ENCODE measurements around the gene KRTAP5-3.

The KRTAP5-3 gene

DNA sequence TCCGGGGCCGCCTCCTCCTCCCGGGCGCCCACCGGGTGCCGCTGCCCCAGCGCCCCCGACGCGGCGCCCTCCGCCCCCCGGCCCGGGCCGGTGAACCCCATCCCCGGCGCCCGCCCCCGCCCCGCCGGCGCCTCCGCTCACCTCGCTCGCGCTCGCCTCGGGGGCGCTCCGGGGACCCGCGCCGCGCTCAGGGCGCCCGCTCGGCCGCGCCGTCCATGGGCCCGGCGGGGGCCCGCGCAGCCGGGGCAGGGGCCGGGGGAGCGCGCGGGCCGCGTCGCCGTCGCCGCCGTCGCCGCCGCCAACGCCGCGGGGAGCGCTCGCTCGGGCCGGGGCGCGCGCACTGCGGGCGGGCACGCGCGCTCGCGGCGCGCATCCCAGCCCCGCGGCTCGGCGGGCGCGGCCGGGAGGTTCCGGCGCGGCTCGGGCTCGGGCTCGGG, 36.5 kb downstream of the KRTAP5-3 start:
- DNase-seq (ENCODE audit: low read depth): no peak
- in situ Hi-C loops (cut with HindIII; ENCODE audit: low sequenced_read_pairs): no loop called here

GRCh38 chr11:1570896-1571759, 37.1 kb downstream of the KRTAP5-3 start:
- H3K4me3 ChIP-seq (ENCODE audit: low read depth, low read length): peak overlapping the region; percentile 43
- DNase-seq (ENCODE audit: low read depth): no peak
- TF ChIP-seq, protein P1, sequence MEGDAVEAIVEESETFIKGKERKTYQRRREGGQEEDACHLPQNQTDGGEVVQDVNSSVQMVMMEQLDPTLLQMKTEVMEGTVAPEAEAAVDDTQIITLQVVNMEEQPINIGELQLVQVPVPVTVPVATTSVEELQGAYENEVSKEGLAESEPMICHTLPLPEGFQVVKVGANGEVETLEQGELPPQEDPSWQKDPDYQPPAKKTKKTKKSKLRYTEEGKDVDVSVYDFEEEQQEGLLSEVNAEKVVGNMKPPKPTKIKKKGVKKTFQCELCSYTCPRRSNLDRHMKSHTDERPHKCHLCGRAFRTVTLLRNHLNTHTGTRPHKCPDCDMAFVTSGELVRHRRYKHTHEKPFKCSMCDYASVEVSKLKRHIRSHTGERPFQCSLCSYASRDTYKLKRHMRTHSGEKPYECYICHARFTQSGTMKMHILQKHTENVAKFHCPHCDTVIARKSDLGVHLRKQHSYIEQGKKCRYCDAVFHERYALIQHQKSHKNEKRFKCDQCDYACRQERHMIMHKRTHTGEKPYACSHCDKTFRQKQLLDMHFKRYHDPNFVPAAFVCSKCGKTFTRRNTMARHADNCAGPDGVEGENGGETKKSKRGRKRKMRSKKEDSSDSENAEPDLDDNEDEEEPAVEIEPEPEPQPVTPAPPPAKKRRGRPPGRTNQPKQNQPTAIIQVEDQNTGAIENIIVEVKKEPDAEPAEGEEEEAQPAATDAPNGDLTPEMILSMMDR (IDR thresholded peaks at IDR 0.05; ENCODE audit: low read depth, low read length, missing control alignments): no peak
- in situ Hi-C loops (cut with HindIII; ENCODE audit: low sequenced_read_pairs): no loop called here

More for the DNA sequence above, 36.5 kb downstream of the KRTAP5-3 start:
- H3K4me3 ChIP-seq (ENCODE audit: low read depth, low read length): peak overlapping the region; percentile 43
- TF ChIP-seq, protein P1 (IDR thresholded peaks at IDR 0.05; ENCODE audit: low read depth, low read length, missing control alignments): no peak

- in situ Hi-C loops (cut with HindIII; ENCODE audit: low sequenced_read_pairs): no loop called here
- DNase-seq (ENCODE audit: low read depth): no peak
- TF ChIP-seq, protein P1 (IDR thresholded peaks at IDR 0.05; ENCODE audit: low read depth, low read length, missing control alignments): no peak
- peak overlapping the region; percentile 43 for H3K4me3 ChIP-seq (ENCODE audit: low read depth, low read length)
These were observed 37.8 kb downstream of the KRTAP5-3 start for GRCh38 chr11:1570531-1570895.

DNA sequence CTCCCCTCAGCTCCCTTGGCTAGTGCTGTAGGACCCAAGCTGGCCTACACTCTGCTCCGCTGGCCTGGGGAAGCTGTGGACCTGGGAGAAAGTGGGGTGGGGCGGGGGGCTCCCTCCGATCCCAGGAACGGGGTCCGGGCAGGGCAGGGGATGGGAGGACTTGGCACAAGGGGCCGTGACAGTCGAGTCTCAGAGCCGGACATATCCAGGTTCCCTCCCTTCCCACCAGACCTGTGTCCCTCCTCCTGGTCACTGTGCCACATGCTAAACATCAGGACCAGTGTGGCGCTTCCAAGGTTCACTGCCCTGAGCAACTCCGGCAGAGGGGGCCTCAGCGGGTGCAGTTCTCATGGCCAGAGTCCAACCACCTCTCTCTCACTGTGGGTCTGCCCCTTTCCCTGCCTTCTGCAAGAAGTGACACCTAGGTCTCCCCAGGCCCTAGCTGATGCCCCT, 38.2 kb downstream of the KRTAP5-3 start:
- TF ChIP-seq, protein P1 (IDR thresholded peaks at IDR 0.05; ENCODE audit: low read depth, low read length, missing control alignments): no peak
- in situ Hi-C loops (cut with HindIII; ENCODE audit: low sequenced_read_pairs): no loop called here
- H3K4me3 ChIP-seq (ENCODE audit: low read depth, low read length): no peak overlapping the region
- DNase-seq (ENCODE audit: low read depth): no peak

- H3K4me3 ChIP-seq (ENCODE audit: low read depth, low read length): no peak overlapping the region
- TF ChIP-seq, protein P1 (IDR thresholded peaks at IDR 0.05; ENCODE audit: low read depth, low read length, missing control alignments): no peak
- DNase-seq (ENCODE audit: low read depth): no peak
- in situ Hi-C loops (cut with HindIII; ENCODE audit: low sequenced_read_pairs): no loop called here
These were observed 38.9 kb downstream of the KRTAP5-3 start for GRCh38 chr11:1569251-1569780.

DNA sequence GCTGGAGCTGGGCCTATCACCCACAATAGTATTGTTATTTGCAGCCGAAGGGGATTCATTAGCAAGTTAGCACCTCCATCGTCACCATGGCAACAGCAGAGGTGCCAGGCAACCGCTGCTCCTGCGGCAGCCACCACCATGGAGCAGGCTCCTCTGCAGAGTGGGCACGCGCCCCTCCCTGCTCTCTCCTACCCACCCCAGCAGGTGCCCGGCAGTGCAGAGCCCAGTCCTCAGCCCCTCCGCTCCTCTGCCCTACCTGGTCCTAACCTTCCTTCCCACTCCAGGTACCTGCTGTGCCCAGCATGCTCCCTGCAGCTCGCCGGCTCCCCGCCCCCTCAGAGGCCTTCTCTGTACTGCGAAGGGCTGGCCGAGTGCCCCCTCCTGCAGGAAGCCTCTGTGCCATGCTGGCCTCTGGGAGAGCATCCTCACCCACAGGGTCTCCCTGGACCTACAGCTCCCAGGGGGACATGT, 39.8 kb downstream of the KRTAP5-3 start:
- in situ Hi-C loops (cut with HindIII; ENCODE audit: low sequenced_read_pairs): no loop called here
- DNase-seq (ENCODE audit: low read depth): no peak
- no peak overlapping the region for H3K4me3 ChIP-seq (ENCODE audit: low read depth, low read length)
- TF ChIP-seq, protein P1 (IDR thresholded peaks at IDR 0.05; ENCODE audit: low read depth, low read length, missing control alignments): no peak

Data from astrocyte of the cerebellum (primary cell).